GM12875 (cell line): ENCODE results near the gene POMGNT1.

ENCODE experiments used
- H3K4me3 ChIP-seq: one replicate; pipeline ENCODE4 v1.5.1; 2011; ENCODE audit warnings: low read depth, low read length, control low read depth
- CTCF ChIP-seq: IDR thresholded peaks from 2 replicates; pipeline ENCODE4 v1.5.1; 2011; ENCODE audit warnings: low read depth, mild to moderate bottlenecking, control low read depth, inconsistent platforms, low read length, moderate library complexity, borderline replicate concordance; ENCODE audit not compliant: insufficient read depth

Gene POMGNT1

GRCh38 chr1:46159516-46159915 lies 38.7 kb downstream of the POMGNT1 start:
- H3K4me3 ChIP-seq: no peak overlapping the region
- no peak for TF ChIP-seq CTCF

GRCh38 chr1:46158312-46159281 lies 39.6 kb downstream of the POMGNT1 start:
- TF ChIP-seq CTCF: no peak
- no peak overlapping the region for H3K4me3 ChIP-seq

GRCh38 chr1:46157916-46158311 lies 40.3 kb downstream of the POMGNT1 start:
- TF ChIP-seq CTCF: no peak
- no peak overlapping the region for H3K4me3 ChIP-seq

- TF ChIP-seq CTCF: no peak
- H3K4me3 ChIP-seq: no peak overlapping the region
These were observed 44.5 kb downstream of the POMGNT1 start for GRCh38 chr1:46153732-46154131.

- H3K4me3 ChIP-seq: no peak overlapping the region
- no peak for TF ChIP-seq CTCF
These were observed 45.0 kb downstream of the POMGNT1 start for GRCh38 chr1:46153228-46153627.

- no peak overlapping the region for H3K4me3 ChIP-seq
- no peak for TF ChIP-seq CTCF
These were observed 46.2 kb downstream of the POMGNT1 start for GRCh38 chr1:46152016-46152415.

- no peak overlapping the region for H3K4me3 ChIP-seq
- TF ChIP-seq CTCF: no peak
These were observed 48.1 kb downstream of the POMGNT1 start for GRCh38 chr1:46150085-46150484.
